ENCODE data around the gene TNFRSF18.

DNA sequence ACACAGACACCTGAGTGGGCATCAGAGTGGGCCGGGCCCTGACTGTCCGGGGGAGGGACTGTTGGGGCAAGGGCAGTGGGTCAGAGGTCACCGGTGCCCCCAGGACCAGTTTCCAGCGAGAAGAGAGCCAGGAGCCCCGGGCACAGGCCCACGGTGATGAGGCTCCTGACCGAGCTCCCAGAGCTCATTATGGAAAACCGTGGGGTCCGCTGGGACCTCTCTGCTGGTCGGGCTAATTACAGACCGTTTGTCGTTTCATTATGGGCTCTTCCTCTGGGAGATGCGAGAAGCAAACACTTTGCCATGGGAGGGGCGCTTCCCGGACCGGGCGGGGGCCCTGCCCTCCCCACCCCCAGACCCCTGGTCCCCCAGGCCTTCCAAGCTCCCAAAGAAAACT, 44.7 kb downstream of the TNFRSF18 start:
- TF ChIP-seq, protein P1, sequence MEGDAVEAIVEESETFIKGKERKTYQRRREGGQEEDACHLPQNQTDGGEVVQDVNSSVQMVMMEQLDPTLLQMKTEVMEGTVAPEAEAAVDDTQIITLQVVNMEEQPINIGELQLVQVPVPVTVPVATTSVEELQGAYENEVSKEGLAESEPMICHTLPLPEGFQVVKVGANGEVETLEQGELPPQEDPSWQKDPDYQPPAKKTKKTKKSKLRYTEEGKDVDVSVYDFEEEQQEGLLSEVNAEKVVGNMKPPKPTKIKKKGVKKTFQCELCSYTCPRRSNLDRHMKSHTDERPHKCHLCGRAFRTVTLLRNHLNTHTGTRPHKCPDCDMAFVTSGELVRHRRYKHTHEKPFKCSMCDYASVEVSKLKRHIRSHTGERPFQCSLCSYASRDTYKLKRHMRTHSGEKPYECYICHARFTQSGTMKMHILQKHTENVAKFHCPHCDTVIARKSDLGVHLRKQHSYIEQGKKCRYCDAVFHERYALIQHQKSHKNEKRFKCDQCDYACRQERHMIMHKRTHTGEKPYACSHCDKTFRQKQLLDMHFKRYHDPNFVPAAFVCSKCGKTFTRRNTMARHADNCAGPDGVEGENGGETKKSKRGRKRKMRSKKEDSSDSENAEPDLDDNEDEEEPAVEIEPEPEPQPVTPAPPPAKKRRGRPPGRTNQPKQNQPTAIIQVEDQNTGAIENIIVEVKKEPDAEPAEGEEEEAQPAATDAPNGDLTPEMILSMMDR (IDR thresholded peaks at IDR 0.05; ENCODE audit: insufficient read depth, low read length) = no peak
- TF ChIP-seq GABPA (IDR thresholded peaks at IDR 0.05; ENCODE audit: low read depth) = no peak
